Neutrophil (primary cell): ENCODE measurements around the gene PLXNA2.

Experiments
- H3K27ac ChIP-seq: fragments of 200-600 bp; sonication (generic); 2 replicates; pipeline ENCODE4 v1.5.1; 2016; ENCODE audit warnings: mild to moderate bottlenecking, moderate library complexity
- H3K27me3 ChIP-seq: fragments of 200-600 bp; sonication (generic); 2 replicates; pipeline ENCODE4 v1.6.0; 2016; ENCODE audit warnings: mild to moderate bottlenecking
- H3K36me3 ChIP-seq: fragments of 200-600 bp; sonication (generic); 2 replicates; pipeline ENCODE4 v1.5.1; 2017
- H3K4me1 ChIP-seq, 2 experiments: fragments of 200-600 bp in 1 of 2; sonication (generic) in 1 of 2; 1 replicate in 1 of 2; 2 replicates in 1 of 2; pipeline versions ENCODE4 v1.5.1 to v1.6.1; 2013 to 2016; ENCODE audit warnings: low read depth in 1 of 2, low read length in 1 of 2, mild to moderate bottlenecking in 1 of 2, moderate library complexity in 1 of 2; ENCODE audit not compliant: control insufficient read depth in 1 of 2, insufficient read depth in 1 of 2
- H3K4me3 ChIP-seq, 2 experiments: fragments of 200-600 bp in 1 of 2; sonication (generic) in 1 of 2; 1 replicate in 1 of 2; 2 replicates in 1 of 2; pipeline ENCODE4 v1.5.1; 2013 to 2016; ENCODE audit warnings: low read depth in 1 of 2, low read length in 1 of 2, mild to moderate bottlenecking in 1 of 2, moderate library complexity in 1 of 2
- H3K9me3 ChIP-seq: fragments of 200-600 bp; sonication (generic); 2 replicates; pipeline ENCODE4 v1.5.1; 2016
- TF ChIP-seq, protein P1 (sequence below): fragments of 200-600 bp; sonication (generic); IDR thresholded peaks from 2 replicates; pipeline ENCODE4 v1.5.1; 2016; ENCODE audit warnings: antibody characterized with exemption

The PLXNA2 gene

DNA sequence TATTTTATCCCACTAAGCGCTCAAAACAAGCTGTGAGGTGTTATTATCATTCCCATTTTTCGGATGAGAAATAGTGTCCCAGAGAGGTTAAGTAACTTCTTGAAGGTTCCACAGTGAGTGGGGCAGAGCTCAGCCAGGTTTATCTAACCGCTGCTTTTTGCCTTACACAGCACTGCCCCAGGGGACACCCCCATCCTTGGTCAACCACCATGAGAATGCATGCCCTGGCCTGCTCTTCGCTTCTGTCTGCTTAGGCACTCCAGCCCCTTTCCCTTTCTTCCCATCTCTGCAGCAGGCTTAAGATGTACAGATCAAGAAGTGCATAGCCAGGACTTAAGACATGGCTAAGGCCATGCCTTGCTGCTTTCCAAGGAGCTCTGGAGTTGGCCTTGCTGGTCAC is 174.3 kb downstream of the PLXNA2 start:
- Histone ChIP-seq H3K9me3 (no peaks in the 10 kb centered on the region), H3K4me1 (no peaks in the 10 kb centered on the region), H3K27me3 (no peaks in the 10 kb centered on the region), H3K36me3 (no peaks in the 10 kb centered on the region), H3K27ac (no peak overlapping the region), H3K4me3 (no peak overlapping the region)
- TF ChIP-seq, protein P1, sequence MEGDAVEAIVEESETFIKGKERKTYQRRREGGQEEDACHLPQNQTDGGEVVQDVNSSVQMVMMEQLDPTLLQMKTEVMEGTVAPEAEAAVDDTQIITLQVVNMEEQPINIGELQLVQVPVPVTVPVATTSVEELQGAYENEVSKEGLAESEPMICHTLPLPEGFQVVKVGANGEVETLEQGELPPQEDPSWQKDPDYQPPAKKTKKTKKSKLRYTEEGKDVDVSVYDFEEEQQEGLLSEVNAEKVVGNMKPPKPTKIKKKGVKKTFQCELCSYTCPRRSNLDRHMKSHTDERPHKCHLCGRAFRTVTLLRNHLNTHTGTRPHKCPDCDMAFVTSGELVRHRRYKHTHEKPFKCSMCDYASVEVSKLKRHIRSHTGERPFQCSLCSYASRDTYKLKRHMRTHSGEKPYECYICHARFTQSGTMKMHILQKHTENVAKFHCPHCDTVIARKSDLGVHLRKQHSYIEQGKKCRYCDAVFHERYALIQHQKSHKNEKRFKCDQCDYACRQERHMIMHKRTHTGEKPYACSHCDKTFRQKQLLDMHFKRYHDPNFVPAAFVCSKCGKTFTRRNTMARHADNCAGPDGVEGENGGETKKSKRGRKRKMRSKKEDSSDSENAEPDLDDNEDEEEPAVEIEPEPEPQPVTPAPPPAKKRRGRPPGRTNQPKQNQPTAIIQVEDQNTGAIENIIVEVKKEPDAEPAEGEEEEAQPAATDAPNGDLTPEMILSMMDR: no peak

DNA sequence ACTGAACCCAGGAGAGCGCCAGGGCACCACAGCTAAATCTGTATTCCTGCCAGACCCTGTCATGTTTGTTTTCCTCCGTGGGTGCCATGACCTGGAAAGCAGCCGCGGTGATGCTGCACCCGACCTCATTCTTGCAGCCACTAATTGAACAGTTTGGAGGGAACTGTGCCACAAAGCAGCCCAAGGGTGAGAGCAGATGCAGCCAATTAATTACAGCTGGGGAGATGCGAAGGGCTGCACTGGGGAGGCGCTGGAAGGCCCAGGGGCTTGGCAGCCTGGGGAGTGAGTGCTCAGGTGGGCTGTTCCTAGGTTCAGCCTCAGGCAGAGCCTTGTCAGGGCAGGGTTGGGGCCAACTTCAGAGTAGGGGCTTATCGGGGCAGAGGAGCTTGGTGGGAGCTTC is 174.9 kb downstream of the PLXNA2 start:
- no peaks in the 10 kb centered on the region for H3K9me3 ChIP-seq
- H3K27ac ChIP-seq: no peak overlapping the region
- H3K4me1 ChIP-seq: no peaks in the 10 kb centered on the region
- no peaks in the 10 kb centered on the region for H3K27me3 ChIP-seq
- no peaks in the 10 kb centered on the region for H3K36me3 ChIP-seq
- TF ChIP-seq, protein P1: no peak
- H3K4me3 ChIP-seq: no peak overlapping the region

DNA sequence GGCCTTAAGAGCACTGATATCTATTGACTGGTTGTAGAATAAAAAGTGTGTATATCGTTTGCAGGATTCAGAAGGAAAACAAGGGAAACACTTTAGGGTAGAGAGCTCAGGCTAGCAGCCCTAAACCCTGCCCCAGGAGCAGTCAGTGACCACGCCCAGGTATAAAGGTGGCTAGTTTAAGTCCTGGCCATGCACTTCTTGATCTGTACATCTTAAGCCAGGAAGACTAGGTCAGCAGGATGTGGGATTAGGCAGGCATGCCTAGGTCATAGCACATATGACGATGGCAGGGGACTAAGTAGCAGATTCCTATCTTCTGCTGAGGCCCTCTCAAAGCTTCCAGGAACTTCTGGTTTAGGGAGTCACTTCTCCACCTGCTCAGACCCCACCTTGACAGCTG is 175.3 kb downstream of the PLXNA2 start:
- TF ChIP-seq, protein P1: no peak
- no peaks in the 10 kb centered on the region for H3K9me3 ChIP-seq
- H3K4me3 ChIP-seq: no peak overlapping the region
- H3K36me3 ChIP-seq: no peaks in the 10 kb centered on the region
- H3K4me1 ChIP-seq: no peaks in the 10 kb centered on the region
- no peaks in the 10 kb centered on the region for H3K27me3 ChIP-seq
- H3K27ac ChIP-seq: no peak overlapping the region

DNA sequence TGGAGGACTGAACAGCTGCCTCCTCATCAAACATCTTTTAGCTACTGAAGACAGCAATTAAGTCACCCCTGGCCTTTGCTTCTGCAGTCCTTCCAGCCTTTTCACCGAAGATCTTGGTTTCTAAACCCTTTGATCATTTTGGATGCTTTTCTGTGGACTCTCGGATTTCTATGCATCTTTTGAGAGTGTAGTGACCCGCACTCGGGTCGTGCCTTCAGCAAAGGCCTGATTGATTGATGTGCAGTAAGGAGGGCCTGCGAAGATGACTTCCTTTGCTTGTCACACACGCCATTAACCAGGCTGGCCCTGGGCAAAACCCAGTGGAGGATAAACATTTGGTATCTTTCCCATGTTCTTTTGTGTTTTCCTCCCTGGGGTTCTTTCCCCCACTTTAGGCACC is 175.8 kb downstream of the PLXNA2 start:
- Histone ChIP-seq H3K9me3 (no peaks in the 10 kb centered on the region), H3K36me3 (no peaks in the 10 kb centered on the region), H3K27ac (no peak overlapping the region), H3K4me1 (no peaks in the 10 kb centered on the region), H3K4me3 (no peak overlapping the region), H3K27me3 (no peaks in the 10 kb centered on the region)
- TF ChIP-seq, protein P1: no peak

DNA sequence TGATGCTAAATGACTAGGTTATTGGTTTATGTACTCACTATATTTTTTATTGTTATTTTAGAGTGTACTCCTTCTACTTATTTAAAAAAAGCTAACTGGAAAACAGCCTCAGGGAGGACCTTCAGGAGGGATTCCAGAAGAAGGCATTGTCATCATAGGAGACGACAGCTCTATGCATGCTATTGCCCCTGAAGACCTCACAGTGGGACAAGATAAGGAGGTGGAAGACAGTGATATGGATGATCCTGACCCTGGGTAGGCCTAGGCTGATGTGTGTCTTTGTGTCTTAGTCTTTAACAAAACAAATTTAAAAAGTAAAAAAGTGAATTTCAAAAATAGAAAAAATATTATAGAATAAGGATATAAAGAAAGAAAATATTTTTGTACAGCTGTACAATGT is 177.6 kb downstream of the PLXNA2 start:
- TF ChIP-seq, protein P1: no peak
- H3K4me3 ChIP-seq: no peak overlapping the region
- no peaks in the 10 kb centered on the region for H3K27me3 ChIP-seq
- H3K36me3 ChIP-seq: no peaks in the 10 kb centered on the region
- no peaks in the 10 kb centered on the region for H3K9me3 ChIP-seq
- H3K4me1 ChIP-seq: no peaks in the 10 kb centered on the region
- no peak overlapping the region for H3K27ac ChIP-seq

DNA sequence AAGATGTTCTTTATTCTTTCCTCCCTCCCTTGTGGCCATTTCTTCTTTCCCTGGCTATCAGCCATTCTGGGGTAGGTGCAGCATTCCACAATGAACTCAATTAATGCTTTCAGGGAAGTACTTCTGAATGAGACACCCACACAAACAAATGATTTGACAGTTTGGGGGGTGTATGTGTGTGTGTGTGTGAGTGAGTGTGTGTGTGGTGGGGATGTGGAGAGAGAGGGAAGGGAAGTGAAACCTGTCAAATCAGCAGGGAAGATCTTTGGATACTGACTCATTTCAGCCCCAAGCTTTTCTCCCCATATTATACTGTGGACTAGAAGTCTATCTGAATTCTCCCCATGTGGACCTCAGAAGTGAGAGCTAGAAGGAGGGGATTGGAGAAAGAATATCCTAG is 178.3 kb downstream of the PLXNA2 start:
- no peak overlapping the region for H3K4me3 ChIP-seq
- H3K4me1 ChIP-seq: no peaks in the 10 kb centered on the region
- H3K36me3 ChIP-seq: no peaks in the 10 kb centered on the region
- no peaks in the 10 kb centered on the region for H3K9me3 ChIP-seq
- no peaks in the 10 kb centered on the region for H3K27me3 ChIP-seq
- no peak overlapping the region for H3K27ac ChIP-seq
- TF ChIP-seq, protein P1: no peak
